Spinal cord (tissue), 10 donors: Measurements from ENCODE around the gene HES5. TPM values are rescaled to one million over a fixed set of nuclear protein-coding genes. Genes with fewer than 3 reads are reported as not detected.

Experiments used
- DNase-seq, 6 donors: peaks; one replicate each; pipeline versions ENCODE4 v3.0.0 to v3.0.0-alpha.2; 2013 to 2015; ENCODE audit warnings: low spot score in 6 of 6, low read depth in 4 of 6
- H3K27ac ChIP-seq: one replicate; pipeline ENCODE4 v1.5.1; 2013; ENCODE audit warnings: low read depth, low read length, control low read depth
- H3K27me3 ChIP-seq: one replicate; pipeline ENCODE4 v1.6.1; 2013; ENCODE audit warnings: low read length; ENCODE audit not compliant: control insufficient read depth, insufficient read depth
- H3K36me3 ChIP-seq: one replicate; pipeline ENCODE4 v1.6.1; 2013; ENCODE audit warnings: low read length; ENCODE audit not compliant: control insufficient read depth, insufficient read depth
- H3K4me1 ChIP-seq: one replicate; pipeline ENCODE4 v1.6.1; 2013; ENCODE audit warnings: low read length; ENCODE audit not compliant: control insufficient read depth, insufficient read depth
- H3K4me3 ChIP-seq: one replicate; pipeline ENCODE4 v1.5.1; 2013; ENCODE audit warnings: low read depth, low read length, control low read depth
- H3K9me3 ChIP-seq: one replicate; pipeline ENCODE4 v1.6.1; 2013; ENCODE audit warnings: low read length; ENCODE audit not compliant: control insufficient read depth, insufficient read depth
- WGBS: methylation state at CpG from one replicate; pipeline ENCODE4 v1.1.5; 2013; ENCODE audit warnings: missing lambda C conversion rate; ENCODE audit not compliant: insufficient coverage; 5-methylcytosine and 5-hydroxymethylcytosine counted together
- polyA plus RNA-seq, 2 donors: library from polyadenylated mRNA; unstranded; fragments of 120-200 nt; gene quantifications; one replicate each; pipeline ENCODE4 v1.2.1, GENCODE V29; 2013; ENCODE audit not compliant: insufficient read length in 2 of 2
- total RNA-seq, 2 donors: library from RNA; depleted of rRNA in 1 of 2; stranded (reverse); fragments of 120-200 nt in 1 of 2; fragments of >200 nt in 1 of 2; gene quantifications; one replicate each; pipeline versions ENCODE4 v1.2.3 to v1.2.4, GENCODE V29; 2013 to 2014
- donor health status: healthy.

The HES5 gene
- total and polyA plus RNA-seq, 4 donors: 13.1 to 28.6 (median 19.1) TPM

DNA sequence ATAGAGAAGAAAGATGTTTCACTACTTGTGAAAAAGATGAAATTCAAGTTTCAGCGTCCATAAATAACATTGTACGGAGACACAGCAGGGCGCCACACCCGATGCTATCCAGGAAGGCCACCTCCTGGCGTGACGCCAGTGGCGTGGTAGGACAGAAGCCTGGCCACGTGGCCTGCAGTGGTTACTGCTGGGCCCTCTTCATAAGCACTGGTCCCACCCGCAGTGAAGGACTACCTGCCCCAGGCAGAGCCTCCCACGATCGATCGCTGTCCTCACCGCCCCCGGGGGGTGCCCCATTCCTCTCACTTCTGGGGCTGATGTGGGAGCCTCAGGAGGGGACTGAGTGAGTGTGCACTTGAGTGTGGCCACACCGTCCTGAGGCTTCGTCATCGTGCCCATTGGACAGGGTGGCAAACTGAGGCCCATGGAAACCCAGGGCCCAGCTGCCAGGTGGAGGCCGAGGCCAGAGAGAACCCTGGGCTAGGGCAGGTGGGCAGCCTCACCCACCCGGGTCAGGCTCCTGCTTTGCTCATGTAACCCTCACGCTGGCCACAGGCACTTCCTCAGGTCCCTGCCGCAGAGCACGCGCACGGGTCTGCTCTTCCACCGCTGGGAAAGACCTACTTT lies 11.7 kb upstream of the HES5 start:
- Histone ChIP-seq H3K4me3 (no peak overlapping the region), H3K4me1 (peaks cover 69% of the 10 kb centered on the region), H3K27me3 (peaks cover 10% of the 10 kb centered on the region), H3K27ac (no peak overlapping the region), H3K36me3 (no peaks in the 10 kb centered on the region), H3K9me3 (no peaks in the 10 kb centered on the region)
- WGBS: 75% methylated on average over 25 of the region's 25 CpGs
- DNase-seq: peak in 1 of 6 donors; percentile 20

DNA sequence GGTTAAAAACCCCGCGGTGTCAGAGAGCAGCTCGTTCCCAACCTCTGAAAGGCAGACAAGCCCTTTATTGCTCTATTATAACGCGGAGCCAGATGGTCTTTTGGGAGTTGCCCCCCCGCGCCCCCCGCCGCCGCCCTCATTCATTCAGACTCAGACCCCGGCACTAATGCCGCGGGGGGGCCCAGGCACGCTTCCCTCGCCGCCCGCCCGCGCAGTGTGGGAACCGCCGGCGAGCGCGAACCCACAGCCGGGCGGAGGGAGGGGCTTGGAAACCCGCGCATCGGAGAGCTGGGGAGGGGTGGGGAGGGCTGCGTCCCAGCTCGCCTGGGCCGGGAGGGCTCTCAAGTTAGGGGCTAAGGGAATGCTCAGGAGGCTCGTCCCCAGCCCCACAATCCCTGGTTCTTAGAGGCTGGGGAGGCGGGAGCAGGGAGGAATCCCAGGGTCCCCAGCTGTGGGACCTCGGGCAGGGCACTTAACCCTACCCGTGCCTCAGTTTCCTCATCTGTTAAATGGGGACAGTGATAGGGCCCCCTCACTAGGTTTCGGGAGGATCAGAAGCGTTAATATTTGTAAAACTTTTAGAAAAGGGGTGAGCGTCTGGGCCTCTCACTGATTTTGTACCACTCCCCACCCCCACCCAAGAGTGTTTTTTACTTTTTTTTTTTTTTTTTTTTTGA lies 10.9 kb upstream of the HES5 start:
- Histone ChIP-seq H3K36me3 (no peaks in the 10 kb centered on the region), H3K4me1 (peaks cover 64% of the 10 kb centered on the region), H3K27ac (no peak overlapping the region), H3K4me3 (no peak overlapping the region), H3K9me3 (no peaks in the 10 kb centered on the region), H3K27me3 (peaks cover 6% of the 10 kb centered on the region)
- 1% methylated on average over 27 of the region's 39 CpGs for WGBS
- DNase-seq: peak in 2 of 6 donors; percentile 69 to 73

DNA sequence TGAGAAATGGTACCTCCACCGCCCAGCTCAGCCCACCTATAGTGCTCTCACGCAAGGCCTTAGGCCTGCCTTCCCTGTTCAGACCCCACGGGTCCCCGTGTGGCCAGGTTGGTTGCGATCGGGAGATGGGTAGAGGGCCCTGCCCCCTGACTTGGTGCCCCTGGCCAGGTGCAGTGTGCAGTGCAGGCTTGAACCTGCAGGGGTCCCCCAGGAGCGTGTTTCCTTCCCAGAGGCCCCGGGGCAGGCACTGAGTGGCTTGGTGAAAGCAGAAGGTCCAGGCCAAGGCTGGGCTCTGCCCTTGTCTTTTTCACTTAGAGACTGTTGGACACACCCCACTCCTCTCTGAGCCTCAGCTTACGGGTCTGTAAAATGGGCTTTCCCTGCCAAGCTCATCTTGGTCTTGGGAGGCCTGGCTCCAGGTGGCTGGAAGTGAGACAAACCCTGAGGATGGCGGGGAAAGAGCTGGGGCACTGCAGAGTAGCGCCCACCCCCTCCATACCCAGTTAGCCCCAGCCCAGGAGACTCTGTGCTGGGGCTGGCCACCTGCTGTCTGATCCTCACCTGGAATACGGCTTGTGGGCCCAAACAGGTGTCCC lies 9.3 kb upstream of the HES5 start:
- WGBS: 90% methylated on average over 6 of the region's 12 CpGs
- Histone ChIP-seq H3K4me3 (no peak overlapping the region), H3K4me1 (peaks cover 64% of the 10 kb centered on the region), H3K27ac (no peak overlapping the region), H3K9me3 (no peaks in the 10 kb centered on the region), H3K27me3 (peaks cover 8% of the 10 kb centered on the region), H3K36me3 (no peaks in the 10 kb centered on the region)
- DNase-seq: no peak

DNA sequence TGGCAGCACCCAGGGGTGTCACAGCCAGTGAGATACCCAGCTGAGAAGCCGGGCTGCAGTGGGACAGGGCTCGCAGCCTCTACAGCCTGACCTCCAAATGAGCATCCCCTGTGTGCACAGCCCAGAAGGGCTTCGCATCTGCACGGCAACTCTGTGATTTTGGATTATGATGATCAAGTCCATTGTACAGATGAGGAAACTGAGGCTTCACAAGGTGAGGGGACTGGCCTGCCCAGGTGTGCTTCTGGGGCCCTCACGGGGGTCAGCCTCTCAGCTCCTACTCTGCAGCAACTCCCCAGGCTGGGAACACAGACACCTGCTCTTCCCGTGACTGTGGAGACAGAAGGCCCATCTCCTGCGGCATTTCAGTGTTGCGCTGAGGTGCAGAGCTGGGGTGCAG lies 8.8 kb upstream of the HES5 start:
- no peak for DNase-seq
- peaks cover 64% of the 10 kb centered on the region for H3K4me1 ChIP-seq
- H3K36me3 ChIP-seq: no peaks in the 10 kb centered on the region
- WGBS: 100% methylated on average over 6 of the region's 8 CpGs
- H3K27me3 ChIP-seq: peaks cover 8% of the 10 kb centered on the region
- no peak overlapping the region for H3K27ac ChIP-seq
- no peak overlapping the region for H3K4me3 ChIP-seq
- no peaks in the 10 kb centered on the region for H3K9me3 ChIP-seq

DNA sequence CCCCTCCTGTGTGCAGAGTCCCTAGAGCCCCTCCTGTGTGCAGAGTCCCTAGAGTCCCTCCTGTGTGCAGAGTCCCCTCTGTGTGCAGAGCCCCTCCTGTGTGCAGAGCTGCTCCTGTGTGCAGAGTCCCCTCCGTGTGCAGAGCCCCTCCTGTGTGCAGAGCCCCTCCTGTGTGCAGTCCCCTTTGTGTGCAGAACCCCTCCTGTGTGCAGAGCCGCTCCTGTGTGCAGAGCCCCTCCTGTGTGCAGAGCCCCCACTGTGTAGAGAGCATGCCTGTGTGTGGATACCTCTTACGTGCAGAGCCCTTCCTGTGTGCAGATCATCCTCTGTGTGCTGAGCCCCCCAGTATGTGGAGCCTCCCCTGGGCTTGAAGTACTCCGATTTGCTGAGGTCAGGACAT lies 8.3 kb upstream of the HES5 start:
- WGBS: 76% methylated on average over 3 of the region's 4 CpGs
- Histone ChIP-seq H3K9me3 (no peaks in the 10 kb centered on the region), H3K36me3 (no peaks in the 10 kb centered on the region), H3K27me3 (peaks cover 8% of the 10 kb centered on the region), H3K4me1 (peaks cover 64% of the 10 kb centered on the region), H3K4me3 (no peak overlapping the region), H3K27ac (no peak overlapping the region)
- DNase-seq: no peak

DNA sequence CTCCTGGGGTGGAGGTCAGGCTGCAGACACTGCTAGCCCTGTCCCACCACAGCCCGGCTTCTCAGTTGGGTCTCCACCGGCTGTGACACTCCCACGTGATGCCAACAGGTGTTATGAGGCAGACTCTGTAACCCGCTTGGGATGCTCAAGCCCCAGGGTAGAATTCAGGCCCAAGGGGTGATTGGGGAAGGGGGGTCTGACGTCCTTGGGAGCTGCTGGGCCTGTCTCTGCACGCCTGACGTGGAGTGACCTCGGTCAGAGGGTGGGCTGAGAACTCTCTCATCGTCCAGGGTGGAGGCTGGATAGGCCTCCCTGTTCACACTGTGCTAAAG lies 7.7 kb upstream of the HES5 start:
- 84% methylated on average over 6 of the region's 9 CpGs for WGBS
- H3K27me3 ChIP-seq: peaks cover 8% of the 10 kb centered on the region
- no peak for DNase-seq

DNA sequence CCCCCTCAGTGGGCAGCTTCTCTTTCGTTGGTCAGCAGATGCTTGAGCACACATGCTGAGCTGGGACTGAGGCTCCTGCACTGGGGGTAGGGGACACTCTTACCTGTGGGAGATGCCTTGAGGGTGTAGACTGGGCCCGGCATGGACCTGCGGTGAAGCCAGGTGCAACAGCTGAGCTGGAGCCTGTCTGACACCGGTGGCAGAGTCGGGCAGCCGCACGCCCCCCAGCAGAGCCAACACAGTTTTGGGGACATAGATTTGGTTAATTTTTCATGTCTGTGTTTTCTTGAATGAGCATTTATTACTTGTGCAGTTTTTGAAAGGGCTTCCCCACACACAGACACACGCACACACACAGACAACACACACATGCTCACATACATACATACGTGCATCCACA lies 5.9 kb upstream of the HES5 start:
- Histone ChIP-seq H3K4me1 (peaks cover 64% of the 10 kb centered on the region), H3K27me3 (peaks cover 15% of the 10 kb centered on the region), H3K27ac (no peak overlapping the region), H3K36me3 (no peaks in the 10 kb centered on the region), H3K9me3 (no peaks in the 10 kb centered on the region), H3K4me3 (no peak overlapping the region)
- no peak for DNase-seq
- WGBS: 91% methylated on average over 4 of the region's 9 CpGs

More for the DNA sequence above, 7.7 kb upstream of the HES5 start:
- H3K4me3 ChIP-seq: no peak overlapping the region
- no peak overlapping the region for H3K27ac ChIP-seq
- peaks cover 64% of the 10 kb centered on the region for H3K4me1 ChIP-seq
- H3K36me3 ChIP-seq: no peaks in the 10 kb centered on the region
- no peaks in the 10 kb centered on the region for H3K9me3 ChIP-seq

DNA sequence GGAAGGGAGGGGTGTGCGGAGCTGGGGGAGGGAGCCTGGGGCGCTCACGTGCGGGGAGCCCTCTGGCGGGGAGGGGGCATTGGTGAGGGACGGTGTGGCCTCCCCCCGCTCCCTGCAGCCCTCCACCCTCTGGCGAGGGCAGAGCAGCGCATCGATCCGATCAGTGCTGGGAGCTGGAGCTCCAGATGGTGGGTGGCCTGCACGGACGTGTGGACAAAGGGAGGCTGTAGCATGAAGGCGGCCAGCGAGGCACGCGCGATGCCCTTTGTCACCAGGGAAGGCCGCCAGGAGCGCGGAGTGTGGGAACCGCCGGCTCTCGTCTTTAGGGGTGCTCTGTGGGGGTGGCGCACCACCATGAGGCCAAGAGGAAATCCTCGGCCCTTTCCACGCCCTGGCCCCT lies 5.4 kb upstream of the HES5 start:
- 36% methylated on average over 19 of the region's 27 CpGs for WGBS
- Histone ChIP-seq H3K4me1 (peaks cover 65% of the 10 kb centered on the region), H3K27ac (no peak overlapping the region), H3K9me3 (no peaks in the 10 kb centered on the region), H3K27me3 (peaks cover 20% of the 10 kb centered on the region), H3K36me3 (no peaks in the 10 kb centered on the region), H3K4me3 (no peak overlapping the region)
- DNase-seq: peak in 1 of 6 donors; percentile 27

DNA sequence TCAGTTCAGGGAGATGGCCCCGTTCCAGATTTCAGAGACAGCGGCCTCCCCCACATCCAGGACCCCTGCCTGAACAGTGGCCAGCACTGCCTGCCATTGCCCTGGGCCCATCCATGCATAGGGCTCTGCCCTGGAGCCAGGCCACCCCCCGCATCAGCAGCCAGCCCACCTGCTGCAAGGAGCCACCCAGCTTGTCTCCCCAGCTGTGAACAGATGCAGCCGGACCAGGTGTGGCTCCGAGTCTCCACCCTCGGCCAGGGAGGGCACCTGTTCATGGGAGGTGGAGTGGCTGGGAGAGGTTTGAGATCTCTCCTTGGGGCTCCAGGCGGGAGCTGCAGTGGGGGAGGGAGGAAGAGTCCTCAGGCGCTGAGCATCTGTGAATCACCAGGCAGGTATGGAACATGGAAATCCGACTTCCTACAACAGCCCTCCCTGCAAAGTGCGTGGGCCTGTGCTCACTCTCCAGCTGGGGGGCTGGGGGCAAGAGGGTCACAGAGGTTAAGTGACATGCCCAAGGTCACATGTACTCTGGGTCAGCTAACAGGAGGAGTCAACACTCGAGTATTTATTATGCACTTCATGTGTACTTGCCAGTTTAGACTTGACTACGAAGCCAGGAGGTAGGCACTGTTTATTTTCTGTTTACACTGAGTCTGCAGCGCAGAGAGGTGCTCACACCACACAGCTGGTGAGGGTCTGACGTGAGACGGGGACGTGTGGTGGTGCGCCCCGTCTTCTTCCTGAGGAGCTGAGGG lies 4.8 kb upstream of the HES5 start:
- Histone ChIP-seq H3K4me3 (no peak overlapping the region), H3K27ac (no peak overlapping the region), H3K27me3 (peaks cover 19% of the 10 kb centered on the region), H3K36me3 (no peaks in the 10 kb centered on the region), H3K9me3 (no peaks in the 10 kb centered on the region), H3K4me1 (peaks cover 63% of the 10 kb centered on the region)
- peak in 1 of 6 donors; percentile 27 for DNase-seq
- 56% methylated on average over 13 of the region's 18 CpGs for WGBS
